HEK293 (cell line): Measurements from ENCODE around the gene KBTBD13.

Experiments
- KLF10 ChIP-seq: fragments of 450-650 bp; IDR thresholded peaks from 2 replicates; pipeline ENCODE4 v1.5.1; 2018; ENCODE audit warnings: missing biosample characterization, mild to moderate bottlenecking, missing genetic modification characterization
- ZFP37 ChIP-seq: fragments of 450-650 bp; formaldehyde crosslinking; IDR thresholded peaks from 2 replicates; pipeline ENCODE4 v1.5.1; 2016; ENCODE audit warnings: missing biosample characterization, missing genetic modification characterization
- ZNF19 ChIP-seq: fragments of 450-650 bp; formaldehyde crosslinking; IDR thresholded peaks from 2 replicates; pipeline ENCODE4; 2016; ENCODE audit warnings: missing biosample characterization, missing genetic modification characterization, low read depth
- ZNF274 ChIP-seq, 2 experiments: fragments of 200-500 bp in 1 of 2; fragments of 450-650 bp in 1 of 2; sonication (Bioruptor generic) in 1 of 2; formaldehyde crosslinking in 1 of 2; IDR thresholded peaks; 2 replicates each; pipeline versions ENCODE4 v1.5.1 to v1.6.1; 2014 to 2016; ENCODE audit warnings: borderline replicate concordance in 1 of 2, inconsistent platforms in 1 of 2, low read length in 1 of 2, missing biosample characterization in 1 of 2, missing genetic modification characterization in 1 of 2
- ZNF561 ChIP-seq: fragments of 450-650 bp; IDR thresholded peaks from 2 replicates; pipeline ENCODE4 v1.5.1; 2018; ENCODE audit warnings: missing biosample characterization, missing genetic modification characterization, borderline replicate concordance
- TF ChIP-seq, protein P1 (sequence below): fragments of 450-650 bp; formaldehyde crosslinking; IDR thresholded peaks from 2 replicates; pipeline ENCODE4 v1.5.1; 2016; ENCODE audit warnings: missing biosample characterization, missing genetic modification characterization
- TF ChIP-seq, protein P2 (sequence below): fragments of 450-650 bp; formaldehyde crosslinking; IDR thresholded peaks from 2 replicates; pipeline ENCODE4 v1.5.1; 2017; ENCODE audit warnings: missing biosample characterization, mild to moderate bottlenecking, missing genetic modification characterization, moderate library complexity
- TF ChIP-seq, protein P3 (sequence below): fragments of 450-650 bp; formaldehyde crosslinking; IDR thresholded peaks from 2 replicates; pipeline ENCODE4 v1.5.1; 2016; ENCODE audit warnings: missing biosample characterization, missing genetic modification characterization, borderline replicate concordance

DNA sequence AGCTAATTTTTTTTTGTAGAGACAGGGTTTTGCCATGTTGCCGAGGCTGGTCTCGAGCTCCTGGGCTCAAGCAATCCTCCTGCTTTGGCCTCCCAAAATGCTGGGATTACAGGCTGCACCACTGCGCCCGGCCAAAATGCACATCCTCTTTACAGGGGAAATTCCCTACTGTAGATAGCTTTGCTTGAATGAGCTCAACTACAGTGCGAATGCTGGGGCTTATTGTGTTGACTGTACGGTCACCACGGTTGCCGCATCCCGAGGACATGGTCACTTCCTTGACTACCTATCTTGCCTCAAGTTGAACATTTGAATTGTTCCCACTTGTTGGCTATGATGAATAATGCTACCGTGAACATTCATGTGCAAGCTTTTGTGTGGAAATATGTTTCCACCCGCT lies 41.8 kb upstream of the KBTBD13 start:
- no peak for TF ChIP-seq ZNF561
- no peak for TF ChIP-seq ZNF19 (tag by site-specific recombination)
- TF ChIP-seq, protein P1, sequence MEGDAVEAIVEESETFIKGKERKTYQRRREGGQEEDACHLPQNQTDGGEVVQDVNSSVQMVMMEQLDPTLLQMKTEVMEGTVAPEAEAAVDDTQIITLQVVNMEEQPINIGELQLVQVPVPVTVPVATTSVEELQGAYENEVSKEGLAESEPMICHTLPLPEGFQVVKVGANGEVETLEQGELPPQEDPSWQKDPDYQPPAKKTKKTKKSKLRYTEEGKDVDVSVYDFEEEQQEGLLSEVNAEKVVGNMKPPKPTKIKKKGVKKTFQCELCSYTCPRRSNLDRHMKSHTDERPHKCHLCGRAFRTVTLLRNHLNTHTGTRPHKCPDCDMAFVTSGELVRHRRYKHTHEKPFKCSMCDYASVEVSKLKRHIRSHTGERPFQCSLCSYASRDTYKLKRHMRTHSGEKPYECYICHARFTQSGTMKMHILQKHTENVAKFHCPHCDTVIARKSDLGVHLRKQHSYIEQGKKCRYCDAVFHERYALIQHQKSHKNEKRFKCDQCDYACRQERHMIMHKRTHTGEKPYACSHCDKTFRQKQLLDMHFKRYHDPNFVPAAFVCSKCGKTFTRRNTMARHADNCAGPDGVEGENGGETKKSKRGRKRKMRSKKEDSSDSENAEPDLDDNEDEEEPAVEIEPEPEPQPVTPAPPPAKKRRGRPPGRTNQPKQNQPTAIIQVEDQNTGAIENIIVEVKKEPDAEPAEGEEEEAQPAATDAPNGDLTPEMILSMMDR (tag by site-specific recombination) = no peak
- TF ChIP-seq ZFP37 (tag by site-specific recombination) = no peak
- TF ChIP-seq, protein P2, sequence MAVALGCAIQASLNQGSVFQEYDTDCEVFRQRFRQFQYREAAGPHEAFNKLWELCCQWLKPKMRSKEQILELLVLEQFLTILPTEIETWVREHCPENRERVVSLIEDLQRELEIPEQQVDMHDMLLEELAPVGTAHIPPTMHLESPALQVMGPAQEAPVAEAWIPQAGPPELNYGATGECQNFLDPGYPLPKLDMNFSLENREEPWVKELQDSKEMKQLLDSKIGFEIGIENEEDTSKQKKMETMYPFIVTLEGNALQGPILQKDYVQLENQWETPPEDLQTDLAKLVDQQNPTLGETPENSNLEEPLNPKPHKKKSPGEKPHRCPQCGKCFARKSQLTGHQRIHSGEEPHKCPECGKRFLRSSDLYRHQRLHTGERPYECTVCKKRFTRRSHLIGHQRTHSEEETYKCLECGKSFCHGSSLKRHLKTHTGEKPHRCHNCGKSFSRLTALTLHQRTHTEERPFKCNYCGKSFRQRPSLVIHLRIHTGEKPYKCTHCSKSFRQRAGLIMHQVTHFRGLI (tag by site-specific recombination) = no peak
- no peak for TF ChIP-seq KLF10 (tag by site-specific recombination)
- TF ChIP-seq, protein P3, sequence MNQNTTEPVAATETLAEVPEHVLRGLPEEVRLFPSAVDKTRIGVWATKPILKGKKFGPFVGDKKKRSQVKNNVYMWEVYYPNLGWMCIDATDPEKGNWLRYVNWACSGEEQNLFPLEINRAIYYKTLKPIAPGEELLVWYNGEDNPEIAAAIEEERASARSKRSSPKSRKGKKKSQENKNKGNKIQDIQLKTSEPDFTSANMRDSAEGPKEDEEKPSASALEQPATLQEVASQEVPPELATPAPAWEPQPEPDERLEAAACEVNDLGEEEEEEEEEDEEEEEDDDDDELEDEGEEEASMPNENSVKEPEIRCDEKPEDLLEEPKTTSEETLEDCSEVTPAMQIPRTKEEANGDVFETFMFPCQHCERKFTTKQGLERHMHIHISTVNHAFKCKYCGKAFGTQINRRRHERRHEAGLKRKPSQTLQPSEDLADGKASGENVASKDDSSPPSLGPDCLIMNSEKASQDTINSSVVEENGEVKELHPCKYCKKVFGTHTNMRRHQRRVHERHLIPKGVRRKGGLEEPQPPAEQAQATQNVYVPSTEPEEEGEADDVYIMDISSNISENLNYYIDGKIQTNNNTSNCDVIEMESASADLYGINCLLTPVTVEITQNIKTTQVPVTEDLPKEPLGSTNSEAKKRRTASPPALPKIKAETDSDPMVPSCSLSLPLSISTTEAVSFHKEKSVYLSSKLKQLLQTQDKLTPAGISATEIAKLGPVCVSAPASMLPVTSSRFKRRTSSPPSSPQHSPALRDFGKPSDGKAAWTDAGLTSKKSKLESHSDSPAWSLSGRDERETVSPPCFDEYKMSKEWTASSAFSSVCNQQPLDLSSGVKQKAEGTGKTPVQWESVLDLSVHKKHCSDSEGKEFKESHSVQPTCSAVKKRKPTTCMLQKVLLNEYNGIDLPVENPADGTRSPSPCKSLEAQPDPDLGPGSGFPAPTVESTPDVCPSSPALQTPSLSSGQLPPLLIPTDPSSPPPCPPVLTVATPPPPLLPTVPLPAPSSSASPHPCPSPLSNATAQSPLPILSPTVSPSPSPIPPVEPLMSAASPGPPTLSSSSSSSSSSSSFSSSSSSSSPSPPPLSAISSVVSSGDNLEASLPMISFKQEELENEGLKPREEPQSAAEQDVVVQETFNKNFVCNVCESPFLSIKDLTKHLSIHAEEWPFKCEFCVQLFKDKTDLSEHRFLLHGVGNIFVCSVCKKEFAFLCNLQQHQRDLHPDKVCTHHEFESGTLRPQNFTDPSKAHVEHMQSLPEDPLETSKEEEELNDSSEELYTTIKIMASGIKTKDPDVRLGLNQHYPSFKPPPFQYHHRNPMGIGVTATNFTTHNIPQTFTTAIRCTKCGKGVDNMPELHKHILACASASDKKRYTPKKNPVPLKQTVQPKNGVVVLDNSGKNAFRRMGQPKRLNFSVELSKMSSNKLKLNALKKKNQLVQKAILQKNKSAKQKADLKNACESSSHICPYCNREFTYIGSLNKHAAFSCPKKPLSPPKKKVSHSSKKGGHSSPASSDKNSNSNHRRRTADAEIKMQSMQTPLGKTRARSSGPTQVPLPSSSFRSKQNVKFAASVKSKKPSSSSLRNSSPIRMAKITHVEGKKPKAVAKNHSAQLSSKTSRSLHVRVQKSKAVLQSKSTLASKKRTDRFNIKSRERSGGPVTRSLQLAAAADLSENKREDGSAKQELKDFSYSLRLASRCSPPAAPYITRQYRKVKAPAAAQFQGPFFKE (tag by site-specific recombination) = no peak
- TF ChIP-seq ZNF274 (IDR thresholded peaks at IDR 0.05; ENCODE audit: low read length) = no peak
- no peak for TF ChIP-seq ZNF274 (tag by site-specific recombination; IDR thresholded peaks at IDR 0.05; ENCODE audit: borderline replicate concordance)
